HG03575 (cell line): ENCODE results near the gene SLC6A1.
"Not testable (repeated sequence)": the region's sequence is repeated elsewhere in the genome, so short reads cannot be mapped to it uniquely, and the experiment has no call there.

ENCODE experiments used
- ATAC-seq: cut with Tn5 transposase; IDR thresholded peaks from one replicate; pipeline ENCODE4 v1.9.1; 2021; ENCODE audit not compliant: unreplicated experiment, insufficient number of reproducible peaks, low FRiP score; ENCODE audit errors: extremely low read depth

Gene SLC6A1

GRCh38 chr3:11045536-11045935 lies 53.0 kb downstream of the SLC6A1 start:
- no peak for ATAC-seq

- ATAC-seq: no peak
These were observed 55.0 kb downstream of the SLC6A1 start for GRCh38 chr3:11047500-11047899.

GRCh38 chr3:11050666-11051323 lies 58.2 kb downstream of the SLC6A1 start:
- ATAC-seq: no peak

- no peak for ATAC-seq
These were observed 61.5 kb downstream of the SLC6A1 start for GRCh38 chr3:11053926-11054503.

GRCh38 chr3:11054739-11055438 lies 62.3 kb downstream of the SLC6A1 start:
- ATAC-seq: no peak

GRCh38 chr3:11055496-11055895 lies 62.9 kb downstream of the SLC6A1 start:
- ATAC-seq: no peak

GRCh38 chr3:11056531-11057050 lies 64.0 kb downstream of the SLC6A1 start:
- no peak for ATAC-seq

GRCh38 chr3:11057655-11058054 lies 65.1 kb downstream of the SLC6A1 start:
- no peak for ATAC-seq

GRCh38 chr3:11059090-11059798 lies 66.7 kb downstream of the SLC6A1 start:
- no peak for ATAC-seq

- ATAC-seq: no peak
These were observed 67.2 kb downstream of the SLC6A1 start for GRCh38 chr3:11059799-11060115.

- no peak for ATAC-seq
These were observed 68.1 kb downstream of the SLC6A1 start for GRCh38 chr3:11060500-11061251.

GRCh38 chr3:11061268-11061871 lies 68.8 kb downstream of the SLC6A1 start:
- ATAC-seq: not testable (repeated sequence)

GRCh38 chr3:11062704-11063103 lies 70.2 kb downstream of the SLC6A1 start:
- no peak for ATAC-seq

GRCh38 chr3:11071096-11071755 lies 78.7 kb downstream of the SLC6A1 start:
- ATAC-seq: no peak

GRCh38 chr3:11072631-11073030 lies 80.1 kb downstream of the SLC6A1 start:
- ATAC-seq: no peak

- ATAC-seq: no peak
These were observed 81.5 kb downstream of the SLC6A1 start for GRCh38 chr3:11074011-11074410.

GRCh38 chr3:11074451-11074850 lies 81.9 kb downstream of the SLC6A1 start:
- ATAC-seq: no peak

GRCh38 chr3:11075122-11075521 lies 82.6 kb downstream of the SLC6A1 start:
- not testable (repeated sequence) for ATAC-seq
